H1 (cell line): ENCODE data around the gene SLC26A1.

Experiments
- BRCA1 ChIP-seq: IDR thresholded peaks from 2 replicates; pipeline ENCODE4 v1.6.1; 2012; ENCODE audit warnings: low read depth, low read length, improper control_type of control experiment
- CEBPB ChIP-seq: IDR thresholded peaks from 2 replicates; pipeline ENCODE4 v1.6.1; 2012; ENCODE audit warnings: low read depth, low read length
- CTCF ChIP-seq, 3 experiments: IDR thresholded peaks; 1 replicate in 2 of 3; 2 replicates in 1 of 3; pipeline versions ENCODE4 v1.5.1 to v1.6.1; 2011; ENCODE audit warnings: low read length in 3 of 3, mild to moderate bottlenecking in 3 of 3, inconsistent platforms in 2 of 3, low read depth in 1 of 3, moderate library complexity in 1 of 3; ENCODE audit not compliant: insufficient read depth in 1 of 3; ENCODE audit errors: control extremely low read depth in 1 of 3
- FOSL1 ChIP-seq: IDR thresholded peaks from 2 replicates; pipeline ENCODE4 v1.6.1; 2011; ENCODE audit warnings: mild to moderate bottlenecking, low read depth, low read length, moderate library complexity; ENCODE audit not compliant: insufficient read depth
- GABPA ChIP-seq: IDR thresholded peaks from 2 replicates; pipeline ENCODE4 v1.6.1; 2011; ENCODE audit warnings: mild to moderate bottlenecking, low read length, moderate library complexity, borderline replicate concordance; ENCODE audit not compliant: insufficient read depth
- JUND ChIP-seq: IDR thresholded peaks from 2 replicates; pipeline ENCODE4 v1.6.1; 2011; ENCODE audit warnings: mild to moderate bottlenecking, improper control_type of control experiment, low read length
- PHF8 ChIP-seq: fragments of 200-600 bp; sonication (generic); conservative IDR thresholded peaks from 2 replicates; pipeline ENCODE4 v1.7.1; 2012; ENCODE audit warnings: low read depth, mild to moderate bottlenecking, inconsistent platforms, low read length, moderate library complexity
- RFX5 ChIP-seq: IDR thresholded peaks from 2 replicates; pipeline ENCODE4 v1.6.1; 2011; ENCODE audit warnings: low read depth, low read length, improper control_type of control experiment, borderline replicate concordance
- SIN3A ChIP-seq, 2 experiments: IDR thresholded peaks in 1 of 2; conservative IDR thresholded peaks in 1 of 2; 2 replicates each; pipeline ENCODE4 v1.6.1; 2011 to 2012; ENCODE audit warnings: low read length in 2 of 2, improper control_type of control experiment in 1 of 2, low read depth in 1 of 2, mild to moderate bottlenecking in 1 of 2

GRCh38 chr4:973431-974397 is 19.5 kb downstream of the SLC26A1 start, which contains the start of gene DGKQ:
- TF ChIP-seq PHF8 (no peak), BRCA1 (no peak), CEBPB (no peak), CTCF (IDR thresholded peaks at IDR 0.05; ENCODE audit: control extremely low read depth in 1 of 3, insufficient read depth in 1 of 3, low read depth in 1 of 3, low read length in 3 of 3) (no peak), FOSL1 (no peak), SIN3A (conservative IDR thresholded peaks at IDR 0.05 in 1 of 2, IDR thresholded peaks at IDR 0.05 in 1 of 2; ENCODE audit: low read depth in 1 of 2, low read length in 2 of 2) (no peak), RFX5 (no peak), JUND (no peak), GABPA (no peak)
